GM18907 (cell line): ENCODE results near the gene USP53.
"Not testable (repeated sequence)": the region's sequence is repeated elsewhere in the genome, so short reads cannot be mapped to it uniquely, and the experiment has no call there.

Experiments
- ATAC-seq: cut with Tn5 transposase; IDR thresholded peaks from one replicate; pipeline ENCODE4 v1.9.1; 2021; ENCODE audit warnings: mild to moderate bottlenecking, moderate library complexity; ENCODE audit not compliant: unreplicated experiment

Gene USP53

DNA sequence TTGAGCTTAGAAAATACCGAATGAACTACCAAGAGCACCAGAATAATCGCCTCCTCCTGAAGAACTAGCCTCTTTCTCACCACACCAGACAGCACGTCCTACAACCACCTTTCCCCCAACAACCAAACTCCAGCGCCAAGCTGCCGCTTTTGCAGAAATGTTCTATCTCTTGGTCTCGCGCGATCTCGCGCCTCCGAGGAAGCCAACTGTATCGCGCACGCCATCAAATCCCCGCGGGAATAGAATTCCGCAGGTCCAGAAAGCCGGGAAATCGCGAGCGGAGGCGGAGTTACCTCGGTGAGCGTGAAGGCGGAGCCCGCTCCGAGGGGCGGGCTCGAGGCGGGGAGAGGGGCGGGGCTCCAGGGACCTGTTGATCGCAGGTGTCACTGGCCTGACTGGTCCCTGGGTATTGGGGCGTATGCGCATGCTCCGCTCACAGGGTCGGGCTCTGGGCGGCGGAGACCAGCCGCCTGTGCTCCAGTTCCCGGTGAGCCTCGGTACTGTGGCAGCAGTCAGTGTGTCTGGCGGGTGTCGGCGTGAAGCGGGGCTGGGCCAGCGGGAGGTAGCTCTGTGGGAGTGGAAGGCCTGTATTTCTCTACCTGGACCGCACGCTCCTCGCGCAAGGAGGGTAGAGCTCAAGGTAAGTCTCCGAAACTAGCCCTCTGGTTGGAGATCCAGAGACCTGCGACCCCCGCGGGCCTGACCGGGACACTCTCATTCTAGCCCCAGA lies at the start of gene USP53:
USP53 (plus strand) TSS at position 480 of the 730 bp plus-strand sequence. CDS start 27,047 bp downstream, outside the sequence.
- peak; percentile 88 for ATAC-seq

DNA sequence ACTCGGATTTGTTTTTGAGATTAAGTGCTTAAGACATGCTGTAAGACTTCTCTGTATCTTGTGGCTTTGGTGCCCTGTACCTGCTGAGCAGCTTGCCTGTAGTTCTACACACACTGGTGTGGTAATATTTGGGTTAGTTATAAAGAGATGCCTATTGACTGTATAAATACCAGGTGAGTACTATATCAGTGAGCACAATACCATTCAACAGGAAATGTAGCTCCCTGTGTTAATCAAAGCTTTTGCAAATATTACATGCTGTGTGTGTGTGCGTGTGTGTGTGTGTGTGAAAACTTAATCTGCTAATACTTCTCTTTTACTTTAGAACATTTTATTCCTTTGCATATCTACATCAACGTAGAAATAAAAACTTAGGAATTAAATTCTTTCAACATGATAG lies 46.7 kb upstream of the USP53 start:
- ATAC-seq: no peak

DNA sequence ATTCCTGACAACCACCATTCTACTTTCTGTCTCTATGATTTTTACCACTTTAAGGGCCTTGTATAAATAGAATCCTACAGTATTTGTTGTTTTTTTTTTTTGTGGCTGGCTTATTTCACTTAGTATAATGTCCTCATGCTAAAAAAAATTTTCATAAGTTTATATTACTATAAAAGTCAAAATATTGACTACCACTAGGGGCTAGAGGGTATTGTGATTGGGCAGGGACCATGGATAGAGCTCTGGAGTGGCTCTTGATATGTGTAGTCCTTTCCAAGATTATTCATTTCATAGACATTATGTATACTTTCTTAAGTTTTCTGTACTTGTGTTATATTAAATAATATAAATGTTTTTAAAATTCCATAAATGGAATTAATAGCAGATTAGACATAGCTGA lies 42.3 kb upstream of the USP53 start:
- ATAC-seq: no peak

DNA sequence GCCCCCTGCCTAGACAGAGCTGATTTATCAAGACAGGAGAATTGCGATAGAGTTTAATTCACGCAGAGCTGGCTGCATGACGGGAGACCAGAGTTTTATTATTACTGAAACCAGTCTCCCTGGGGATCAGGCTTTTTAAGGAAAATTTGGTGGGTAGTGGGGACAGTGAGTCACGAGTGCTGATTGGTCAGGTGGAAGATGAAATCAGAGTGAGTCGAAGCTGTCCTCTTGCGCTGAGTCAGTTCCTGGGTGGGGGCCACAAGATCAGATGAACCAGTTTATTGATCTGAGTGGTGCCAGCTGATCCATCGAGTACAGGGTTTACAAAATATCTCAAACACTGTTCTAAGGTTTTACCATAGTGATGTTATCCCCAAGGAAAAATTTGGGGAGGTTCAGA lies 40.3 kb upstream of the USP53 start:
- ATAC-seq: no peak

DNA sequence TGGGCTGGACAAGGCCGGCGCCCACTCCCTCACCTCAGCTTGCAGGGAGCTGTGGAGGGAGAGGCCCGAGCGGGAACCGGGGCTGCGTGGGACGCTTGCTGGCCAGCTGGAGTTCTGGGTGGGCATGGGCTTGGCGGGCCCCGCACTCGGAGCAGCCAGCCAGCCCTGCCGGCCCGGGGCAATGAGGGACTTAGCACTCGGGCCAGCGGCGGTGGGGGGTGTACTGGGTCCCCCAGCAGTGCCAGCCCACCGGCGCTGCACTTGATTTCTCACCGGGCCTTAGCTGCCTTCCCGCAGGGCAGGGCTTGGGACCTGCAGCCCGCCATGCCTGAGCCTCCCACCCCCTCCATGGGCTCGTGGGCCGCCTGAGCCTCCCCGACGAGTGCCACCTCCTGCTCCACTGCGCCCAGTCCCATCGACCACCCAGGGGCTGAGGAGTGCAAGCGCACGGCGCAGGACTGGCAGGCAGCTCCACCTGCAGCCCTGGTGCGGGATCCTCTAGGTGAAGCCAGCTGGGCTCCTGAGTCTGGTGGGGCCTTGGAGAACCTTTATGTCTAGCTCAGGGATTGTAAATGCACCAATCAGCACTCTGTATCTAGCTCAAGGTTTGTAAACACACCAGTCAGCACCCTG lies 38.7 kb upstream of the USP53 start:
- not testable (repeated sequence) for ATAC-seq

DNA sequence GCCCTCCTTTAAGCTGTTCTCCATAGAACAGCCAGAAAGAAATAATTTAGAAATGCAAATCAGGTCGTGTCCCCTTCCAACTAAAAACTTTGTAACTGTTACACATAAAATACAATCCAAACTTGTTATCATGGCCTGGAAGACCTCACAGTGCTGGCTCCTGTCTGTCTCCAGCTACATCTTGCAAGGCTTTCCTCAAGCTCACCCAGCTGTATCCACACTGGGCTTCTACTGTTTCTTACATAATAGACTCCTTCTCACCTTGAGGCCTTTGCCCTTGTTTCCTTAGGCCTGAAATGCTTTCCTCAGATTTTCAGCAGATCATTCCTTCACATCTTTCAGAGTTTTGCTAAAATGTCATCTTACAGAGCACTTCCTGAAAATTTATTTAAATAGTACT lies 33.5 kb upstream of the USP53 start:
- ATAC-seq: no peak

DNA sequence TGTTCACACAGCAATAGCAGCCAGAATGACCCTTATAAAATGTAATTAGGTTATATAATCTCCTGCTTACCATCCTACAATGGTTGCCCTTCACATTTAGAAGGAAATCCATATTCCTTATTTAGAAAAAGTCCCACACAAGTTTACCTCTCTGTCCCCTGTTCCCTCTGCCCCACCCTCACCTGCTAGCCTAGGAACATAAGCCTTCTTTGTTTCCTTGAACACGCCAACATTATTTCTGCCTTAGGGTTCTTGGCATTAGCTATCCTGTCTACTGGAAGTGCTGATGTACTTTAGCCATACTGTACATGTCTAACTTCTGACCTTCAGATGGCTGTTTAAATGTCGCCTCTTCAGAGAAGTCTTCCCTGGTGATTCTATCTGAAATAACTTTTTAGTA lies 28.4 kb upstream of the USP53 start:
- no peak for ATAC-seq

DNA sequence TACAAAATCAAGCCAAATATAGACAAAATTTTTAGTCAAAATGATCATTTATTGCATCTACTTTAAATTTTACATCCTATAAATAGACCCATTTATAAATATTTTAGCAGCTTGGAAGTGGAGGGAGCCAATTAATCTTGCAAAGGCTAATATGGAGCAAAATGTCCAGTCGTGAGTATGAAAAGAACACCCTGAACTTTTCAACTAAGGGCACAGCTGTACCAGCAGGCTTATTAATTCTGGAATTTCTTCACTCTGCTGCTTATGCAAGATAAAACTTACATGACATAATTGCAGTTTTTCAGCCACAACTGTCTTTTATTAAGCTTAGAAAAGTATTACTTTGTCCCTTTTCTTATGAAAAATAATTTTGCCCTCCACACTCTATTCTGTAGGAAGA lies 22.9 kb upstream of the USP53 start:
- no peak for ATAC-seq

DNA sequence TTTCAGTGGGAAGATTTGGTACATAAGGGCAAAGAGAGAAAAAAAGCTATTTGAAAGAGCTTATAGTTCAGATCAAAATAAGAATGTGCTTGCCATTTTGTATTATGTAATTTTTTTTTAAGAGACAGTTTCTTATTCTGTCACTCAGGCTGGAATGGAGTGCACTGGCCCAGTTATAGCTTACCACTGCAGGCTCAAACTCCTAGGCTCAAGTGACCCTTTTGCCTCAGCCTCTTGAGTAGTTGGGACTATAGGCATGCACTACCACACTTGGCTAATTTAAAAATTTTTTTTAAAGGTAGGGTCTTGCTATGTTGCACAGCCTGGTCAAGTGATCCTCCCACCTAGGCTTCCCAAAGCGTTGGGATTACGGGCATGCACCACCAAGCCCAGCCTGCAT lies 22.2 kb upstream of the USP53 start:
- no peak for ATAC-seq

DNA sequence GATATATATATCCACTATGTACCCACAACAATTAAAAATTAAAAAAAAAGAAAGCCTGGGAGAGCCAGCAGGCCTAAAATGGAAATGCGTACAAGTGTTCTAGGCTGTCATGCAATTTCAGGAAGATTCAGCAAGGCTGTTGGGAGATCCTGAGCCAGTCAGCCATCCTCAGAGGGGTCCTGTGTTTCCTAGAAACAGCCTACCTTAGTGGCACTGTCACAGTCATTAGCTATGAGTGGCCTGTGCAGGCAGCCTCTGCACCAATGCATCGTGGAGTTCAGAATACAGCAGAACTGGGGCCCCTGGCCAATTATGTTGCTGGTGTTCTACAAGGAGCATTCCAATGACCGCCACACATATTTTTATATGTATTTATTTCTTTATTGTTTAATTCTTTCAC lies 21.0 kb upstream of the USP53 start:
- no peak for ATAC-seq

DNA sequence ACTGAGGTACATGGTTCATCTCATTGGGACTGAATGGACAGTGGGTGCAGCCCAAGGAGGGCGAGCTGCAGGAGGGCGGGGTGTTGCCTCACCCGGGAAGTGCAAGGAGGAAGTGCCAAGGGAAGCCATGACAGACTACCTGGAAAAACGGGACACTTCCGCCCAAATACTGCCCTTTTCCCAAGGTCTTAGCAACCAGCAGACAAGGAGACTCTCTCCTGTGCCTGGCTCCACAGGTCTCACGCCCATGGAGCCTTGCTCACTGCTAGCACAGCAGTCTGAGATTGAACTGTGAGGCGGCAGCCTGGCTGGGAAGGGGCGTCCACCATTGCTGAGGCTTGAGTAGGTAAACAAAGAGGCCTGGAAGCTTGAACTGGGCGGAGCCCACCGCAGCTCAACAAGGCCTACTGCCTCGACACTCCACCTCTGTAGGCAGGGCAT lies 14.7 kb upstream of the USP53 start:
- no peak for ATAC-seq

DNA sequence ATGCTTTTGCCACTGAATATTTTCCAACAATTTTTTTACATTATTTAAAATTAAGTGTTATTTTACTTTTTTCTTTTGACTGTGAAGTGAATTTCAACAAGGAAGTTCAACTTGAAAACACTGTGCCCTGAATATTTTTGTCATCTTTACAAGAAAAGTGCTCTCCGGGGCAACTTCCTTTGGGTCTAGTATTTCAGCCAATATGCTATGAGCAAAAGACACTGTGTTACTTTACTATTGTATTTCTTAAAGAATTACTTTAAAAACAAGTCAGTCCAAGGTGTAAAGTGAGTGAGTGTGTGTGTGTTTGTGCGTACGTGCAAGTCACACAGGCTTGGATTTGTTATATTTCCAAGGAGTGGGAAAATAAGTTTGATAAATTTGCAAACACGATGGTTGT lies 7.6 kb upstream of the USP53 start:
- ATAC-seq: no peak

DNA sequence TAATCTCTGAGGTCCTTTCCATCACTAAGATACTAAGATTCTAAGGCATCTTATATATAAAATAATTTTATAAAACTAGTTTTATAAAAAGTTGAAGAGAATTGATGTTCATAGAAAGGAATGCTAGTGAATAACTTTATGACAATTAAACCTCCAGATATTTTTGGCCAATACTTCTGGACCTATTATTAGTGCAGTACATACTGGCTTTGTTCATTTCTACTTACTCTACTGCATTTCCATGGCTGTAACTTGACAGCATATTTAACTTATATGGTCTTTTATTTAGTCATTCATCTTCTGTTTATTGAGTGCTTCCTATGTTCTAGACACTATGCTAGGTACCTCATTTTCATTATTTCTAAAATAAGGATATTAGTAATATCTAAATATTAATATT lies 6.8 kb upstream of the USP53 start:
- ATAC-seq: no peak

DNA sequence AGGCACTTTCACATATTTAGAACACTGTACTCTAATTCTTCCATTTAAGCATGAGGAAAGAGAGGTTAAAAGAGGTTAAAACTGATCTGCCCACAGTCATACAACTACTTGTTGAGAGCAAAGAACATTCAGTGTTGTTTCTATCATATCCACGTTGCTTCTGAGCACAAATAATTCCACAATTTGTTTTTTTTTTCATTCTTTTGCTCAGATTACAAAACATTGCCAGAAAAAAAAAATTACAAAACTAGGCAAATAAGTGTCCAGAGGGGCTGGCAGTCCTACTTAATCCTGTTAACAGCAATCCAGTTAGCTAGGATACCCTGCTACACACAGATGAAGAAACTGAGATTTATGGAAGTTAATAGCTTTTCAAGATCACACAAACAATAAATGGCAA lies 6.3 kb upstream of the USP53 start:
- ATAC-seq: no peak

DNA sequence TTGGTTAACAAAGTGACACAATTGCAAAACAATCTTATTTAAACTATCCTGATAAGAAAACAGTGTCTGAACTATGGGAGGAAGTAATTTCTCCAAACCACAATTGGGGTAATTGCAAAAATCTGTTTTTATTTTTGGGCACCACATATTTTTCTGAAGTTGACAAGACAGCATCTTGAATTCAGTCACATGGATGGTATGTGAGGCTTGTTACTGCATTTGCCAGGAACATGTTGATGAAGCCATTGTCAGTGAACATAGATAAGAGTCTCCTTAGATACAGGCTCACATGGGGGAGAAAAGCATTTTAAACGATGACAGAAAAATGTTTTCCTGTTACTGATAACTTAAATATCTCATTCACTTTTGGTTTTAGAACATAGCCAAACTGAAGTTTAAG lies 5.5 kb upstream of the USP53 start:
- no peak for ATAC-seq

DNA sequence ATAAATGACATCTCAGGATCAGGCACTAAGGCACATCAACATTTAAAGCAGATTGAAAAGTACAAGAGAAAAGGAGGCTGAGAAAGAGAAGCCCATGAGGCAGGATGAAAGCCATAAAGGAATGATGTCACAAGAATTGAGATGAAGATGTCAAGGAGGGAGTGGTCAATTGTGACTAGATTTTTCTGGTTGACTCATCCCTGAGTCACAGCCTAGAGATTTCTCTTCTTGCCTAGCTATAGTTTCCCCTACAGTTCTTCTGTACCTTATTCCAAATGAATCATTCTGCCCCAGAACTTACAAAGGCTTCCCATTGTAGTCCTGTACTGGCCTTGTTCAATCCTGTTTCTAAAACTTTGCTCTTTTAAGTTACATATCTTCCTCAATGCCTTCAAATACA lies 3.4 kb upstream of the USP53 start:
- no peak for ATAC-seq

DNA sequence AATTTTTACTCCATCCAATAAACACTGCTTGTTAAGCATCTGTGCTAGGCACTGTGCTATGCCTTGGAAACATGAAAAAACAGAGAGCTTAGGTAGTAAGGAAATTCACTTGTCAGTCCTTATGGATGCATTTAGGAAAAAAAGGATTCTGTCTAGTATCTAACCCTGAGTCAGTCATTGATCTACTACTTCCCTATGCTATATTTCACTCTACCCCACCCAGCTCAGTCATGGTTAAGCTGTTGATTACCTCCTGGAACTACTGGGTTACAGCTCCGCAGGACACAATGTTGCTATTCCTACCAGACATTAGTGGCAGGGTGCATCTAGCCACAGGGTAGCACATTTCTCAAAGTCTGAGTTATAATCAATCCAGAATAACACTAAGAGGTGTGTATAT lies 2.9 kb upstream of the USP53 start:
- ATAC-seq: no peak

DNA sequence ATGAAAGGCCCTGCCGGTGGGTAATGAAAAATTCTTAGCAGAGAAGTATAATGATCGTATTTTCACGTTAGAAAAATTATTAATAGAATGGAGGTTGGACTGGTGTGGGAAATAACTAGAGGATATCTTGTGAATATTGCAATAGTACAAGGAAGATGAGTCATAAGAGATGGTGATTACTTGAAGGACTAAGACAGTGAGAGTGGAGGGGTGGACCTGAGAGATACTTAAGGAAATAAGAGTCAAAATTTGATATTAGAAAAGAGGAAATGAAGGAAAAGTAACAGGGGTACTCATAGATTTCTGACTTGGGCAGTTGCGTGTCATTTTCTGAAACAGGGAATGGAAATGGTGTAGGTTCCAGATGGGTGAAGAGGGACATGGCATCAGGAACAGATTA lies 1.7 kb upstream of the USP53 start:
- no peak for ATAC-seq

DNA sequence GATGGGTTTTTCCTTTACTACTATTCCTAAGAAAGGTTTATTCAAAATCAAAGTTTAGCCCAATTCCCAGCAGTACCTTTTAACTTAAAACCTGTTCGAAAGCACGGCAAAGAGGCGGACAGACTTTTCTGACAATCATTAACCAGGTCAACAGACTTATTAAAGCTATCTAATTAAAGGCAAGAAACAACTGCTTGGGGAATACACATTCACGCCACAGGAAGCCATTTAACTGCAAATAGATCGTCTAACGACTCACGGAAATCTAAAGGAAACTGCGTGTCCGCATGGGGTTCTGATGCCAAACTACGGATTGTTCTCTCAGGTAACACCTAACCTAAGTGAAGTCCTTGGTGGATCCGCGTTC lies 663 bp upstream of the USP53 start:
- ATAC-seq: peak; percentile 6

DNA sequence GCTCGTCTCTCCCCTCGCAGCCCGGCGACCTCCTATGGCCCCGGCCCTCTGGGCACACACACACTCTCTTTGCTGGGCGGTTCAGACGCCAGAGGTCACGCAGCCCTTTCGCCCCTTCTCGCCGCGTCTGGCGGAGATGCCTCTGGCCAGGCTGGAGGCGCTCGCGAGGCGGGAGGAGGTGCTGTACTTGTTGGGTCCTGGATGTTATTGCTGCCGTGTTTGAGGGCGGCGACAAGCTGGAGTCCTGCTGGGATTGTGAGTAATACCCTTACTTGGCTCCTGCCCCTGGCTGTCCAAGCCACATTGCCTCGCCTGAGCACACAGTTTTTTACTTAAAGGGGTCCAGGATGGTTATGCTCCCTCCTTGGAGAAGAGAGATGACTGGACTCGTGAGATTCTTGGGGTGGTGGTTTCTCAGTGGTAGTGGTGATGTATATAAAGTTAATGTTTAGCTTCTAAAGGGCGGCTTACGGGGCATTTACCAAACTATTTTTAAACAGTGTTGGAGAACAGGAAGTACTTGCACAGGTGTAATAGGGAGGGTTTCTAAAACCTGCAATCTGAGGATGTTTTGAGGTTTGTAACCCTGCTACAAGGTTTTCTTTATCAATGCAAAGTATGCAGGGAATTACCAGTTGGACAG lies 572 bp downstream of the USP53 start:
- ATAC-seq: peak; percentile 76

DNA sequence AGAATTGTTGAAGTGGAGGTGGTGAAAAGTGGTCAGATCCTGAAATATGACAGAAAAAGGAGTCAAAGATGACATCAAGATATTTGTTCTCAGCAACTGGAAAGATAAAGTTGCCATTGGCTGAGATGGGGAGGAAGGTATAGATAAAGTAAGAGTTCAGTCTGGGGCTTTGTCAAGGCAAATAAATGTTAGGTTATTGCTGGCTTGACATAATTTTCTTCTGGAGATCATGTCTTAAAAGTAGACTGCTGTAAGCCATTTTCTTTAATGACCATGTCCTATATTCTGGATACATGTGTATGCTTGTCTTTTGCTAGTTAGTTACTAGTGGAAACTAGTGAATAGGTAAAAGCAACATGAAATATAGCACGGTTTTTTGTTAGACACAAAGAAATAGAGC lies 5.6 kb downstream of the USP53 start:
- ATAC-seq: no peak

DNA sequence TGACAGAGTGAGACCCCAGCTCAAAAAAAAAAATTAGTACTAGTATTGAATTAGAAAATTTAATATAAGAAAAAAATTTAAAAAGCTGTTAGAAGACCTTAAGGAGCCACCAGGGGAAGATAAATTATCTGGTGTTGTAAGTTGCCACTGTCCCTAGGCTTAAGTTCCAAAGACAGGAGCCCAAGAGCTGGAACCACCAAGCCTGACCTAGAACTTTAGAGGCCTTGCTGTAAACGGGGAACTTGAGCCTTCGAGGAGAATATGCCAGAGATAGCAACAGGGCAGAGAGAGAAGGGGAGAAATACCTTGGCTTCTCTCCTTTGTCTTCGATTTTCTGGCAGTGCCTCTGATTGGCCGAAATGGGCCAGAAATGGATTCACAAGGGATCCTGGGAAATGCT lies 8.9 kb downstream of the USP53 start:
- ATAC-seq: no peak
